Measurements from ENCODE around the gene CWF19L2. TPM values are rescaled to one million over a fixed set of nuclear protein-coding genes. Genes with fewer than 3 reads are reported as not detected.

The CWF19L2 gene
- total RNA-seq, 1 experiment from 2014 or later, result 8.6 TPM

GRCh38 chr11:107490836-107491235 lies 33.2 kb upstream of the CWF19L2 start:
- Histone ChIP-seq H3K9me2 (replicated peaks; ENCODE audit: low read length) (no peaks in the 10 kb centered on the region), H3K27me3 (ENCODE audit: low read length) (no peaks in the 10 kb centered on the region), H2AFZ (ENCODE audit: low read length) (no peak overlapping the region), H3K4me2 (ENCODE audit: low read length) (no peak overlapping the region), H3K79me2 (ENCODE audit: low read length) (no peaks in the 10 kb centered on the region), H3K36me3 (ENCODE audit: low read depth, low read length) (no peaks in the 10 kb centered on the region), H3K4me3 (ENCODE audit: low read length) (no peak overlapping the region), H3K9me3 (ENCODE audit: low read length) (no peaks in the 10 kb centered on the region), H3K9ac (ENCODE audit: low read length) (no peak overlapping the region), H4K20me1 (ENCODE audit: low read length) (no peaks in the 10 kb centered on the region), H3F3A (ENCODE audit: low read length, unreplicated experiment) (no peaks in the 10 kb centered on the region), H3K4me1 (ENCODE audit: insufficient read depth, low read length) (peaks cover 17% of the 10 kb centered on the region), H3K27ac (ENCODE audit: low read length) (no peak overlapping the region)
- DNase-seq, result no peak
- intact Hi-C loops (cut with micrococcal nuclease), result no loop called here
- ATAC-seq, result no peak
- POLR2A ChIA-PET (ENCODE audit: unreplicated experiment), result no interaction called here
- CTCF ChIA-PET, result no interaction called here
- no TSS peak for BruUV-seq (replicated peaks)
- TF ChIP-seq EZH2phosphoT487 (IDR thresholded peaks at IDR 0.05; ENCODE audit: borderline replicate concordance, low read length) (no peak), CTCF (conservative IDR thresholded peaks at IDR 0.05; ENCODE audit: low read depth, low read length) (no peak)

- Histone ChIP-seq H3K36me3 (ENCODE audit: low read depth, low read length) (no peaks in the 10 kb centered on the region), H3K27me3 (ENCODE audit: low read length) (peaks cover 14% of the 10 kb centered on the region; the same call in 1 of the 2 replicates), H4K20me1 (ENCODE audit: low read length) (no peaks in the 10 kb centered on the region), H3K4me1 (ENCODE audit: insufficient read depth, low read length) (no peaks in the 10 kb centered on the region), H3K9me2 (replicated peaks; ENCODE audit: low read length) (no peaks in the 10 kb centered on the region), H3K79me2 (ENCODE audit: low read length) (no peaks in the 10 kb centered on the region), H3K27ac (ENCODE audit: low read length) (no peak overlapping the region), H2AFZ (ENCODE audit: low read length) (no peak overlapping the region), H3K4me3 (ENCODE audit: low read length) (no peak overlapping the region), H3K4me2 (ENCODE audit: low read length) (no peak overlapping the region), H3K9ac (ENCODE audit: low read length) (no peak overlapping the region), H3K9me3 (ENCODE audit: low read length) (no peaks in the 10 kb centered on the region), H3F3A (ENCODE audit: low read length, unreplicated experiment) (no peaks in the 10 kb centered on the region)
- no peak for TF ChIP-seq CTCF (conservative IDR thresholded peaks at IDR 0.05; ENCODE audit: low read depth, low read length)
- TF ChIP-seq EZH2phosphoT487 (IDR thresholded peaks at IDR 0.05; ENCODE audit: borderline replicate concordance, low read length), result no peak
- no peak for TF ChIP-seq EZH2 (IDR thresholded peaks at IDR 0.05; ENCODE audit: low read length, unreplicated experiment)
- CTCF ChIA-PET, result no interaction called here
- no peak for ATAC-seq
- no peak for DNase-seq
- BruUV-seq (replicated peaks), result no TSS peak
- intact Hi-C loops (cut with micrococcal nuclease), result no loop called here
- POLR2A ChIA-PET (ENCODE audit: unreplicated experiment), result no interaction called here
These were observed 24.6 kb upstream of the CWF19L2 start for GRCh38 chr11:107482234-107482633.

- Histone ChIP-seq H4K20me1 (ENCODE audit: low read length) (no peaks in the 10 kb centered on the region), H3K4me2 (ENCODE audit: low read length) (no peak overlapping the region), H3K79me2 (ENCODE audit: low read length) (no peaks in the 10 kb centered on the region), H3K27ac (ENCODE audit: low read length) (no peak overlapping the region), H3K4me3 (ENCODE audit: low read length) (no peak overlapping the region), H3K9ac (ENCODE audit: low read length) (no peak overlapping the region), H3K36me3 (ENCODE audit: low read depth, low read length) (no peaks in the 10 kb centered on the region), H3K4me1 (ENCODE audit: insufficient read depth, low read length) (no peaks in the 10 kb centered on the region), H3F3A (ENCODE audit: low read length, unreplicated experiment) (no peaks in the 10 kb centered on the region), H3K9me2 (replicated peaks; ENCODE audit: low read length) (no peaks in the 10 kb centered on the region), H3K27me3 (ENCODE audit: low read length) (peaks cover 30% of the 10 kb centered on the region), H2AFZ (ENCODE audit: low read length) (no peak overlapping the region), H3K9me3 (ENCODE audit: low read length) (no peaks in the 10 kb centered on the region)
- ATAC-seq, result peak; percentile 83
- DNase-seq, result no peak
- ChIA-PET CTCF (no interaction called here), POLR2A (ENCODE audit: unreplicated experiment) (interaction anchor here (0.6 kb wide), 1 partner anchor 95 kb away, joined by 3 read pairs; no protein-coding TSS in a partner anchor)
- intact Hi-C loops (cut with micrococcal nuclease), result no loop called here
- TF ChIP-seq EZH2 (IDR thresholded peaks at IDR 0.05; ENCODE audit: low read length, unreplicated experiment), result no peak
- no peak for TF ChIP-seq EZH2phosphoT487 (IDR thresholded peaks at IDR 0.05; ENCODE audit: borderline replicate concordance, low read length)
- no peak for TF ChIP-seq CTCF (conservative IDR thresholded peaks at IDR 0.05; ENCODE audit: low read depth, low read length)
- BruUV-seq (replicated peaks), result no TSS peak
These were observed 21.3 kb upstream of the CWF19L2 start for GRCh38 chr11:107478922-107479321.

Data from PC-3 (cell line).